RPMI8226 (cell line): ENCODE results near the gene CCDC8.
"Not testable (repeated sequence)": the region's sequence is repeated elsewhere in the genome, so short reads cannot be mapped to it uniquely, and the experiment has no call there.

Experiments used
- DNase-seq: peaks from one replicate; pipeline ENCODE4 v3.0.0-alpha.2; 2015

Gene CCDC8

DNA sequence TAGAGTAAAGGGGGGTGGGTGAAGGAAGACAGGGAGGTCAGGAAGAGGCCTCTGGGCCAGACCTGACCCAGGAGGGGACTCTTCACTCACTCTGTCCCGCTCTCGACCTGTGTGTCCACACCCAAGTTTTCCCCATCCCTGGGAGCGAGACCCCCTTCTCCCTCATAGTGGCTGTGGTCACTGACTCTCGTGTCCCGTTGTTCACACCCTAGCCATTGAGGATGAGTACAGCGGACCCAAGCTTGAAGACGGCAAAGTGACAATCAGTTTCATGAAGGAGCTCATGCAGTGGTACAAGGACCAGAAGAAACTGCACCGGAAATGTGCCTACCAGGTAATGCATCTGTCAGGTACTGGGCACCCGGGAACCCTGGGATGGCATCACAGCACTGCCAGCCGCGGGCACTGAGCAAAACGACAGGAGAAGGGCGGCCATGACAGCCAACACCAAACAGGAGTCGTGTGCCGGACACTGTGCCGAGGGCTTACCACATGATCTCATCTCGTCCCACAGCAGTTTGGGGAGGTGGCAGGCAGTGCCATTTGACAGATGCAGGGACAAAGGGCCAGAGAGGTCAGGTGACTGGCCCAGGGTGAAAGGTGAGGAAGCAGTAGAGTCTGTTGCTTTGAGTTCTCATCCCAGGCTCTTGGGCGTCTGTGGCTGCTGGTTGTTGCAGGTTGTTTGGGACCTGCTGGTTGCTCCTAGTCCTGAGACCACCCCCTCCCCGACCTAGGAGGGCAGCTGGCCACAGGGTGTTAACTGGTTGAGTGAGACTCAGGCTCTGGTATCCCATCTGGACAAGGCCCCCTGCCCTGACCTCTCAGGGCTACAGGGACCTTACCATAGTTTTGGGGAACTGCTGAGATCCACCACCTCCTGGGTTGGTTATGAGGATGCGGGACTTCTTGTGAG lies 36.9 kb downstream of the CCDC8 start:
- DNase-seq: no peak

DNA sequence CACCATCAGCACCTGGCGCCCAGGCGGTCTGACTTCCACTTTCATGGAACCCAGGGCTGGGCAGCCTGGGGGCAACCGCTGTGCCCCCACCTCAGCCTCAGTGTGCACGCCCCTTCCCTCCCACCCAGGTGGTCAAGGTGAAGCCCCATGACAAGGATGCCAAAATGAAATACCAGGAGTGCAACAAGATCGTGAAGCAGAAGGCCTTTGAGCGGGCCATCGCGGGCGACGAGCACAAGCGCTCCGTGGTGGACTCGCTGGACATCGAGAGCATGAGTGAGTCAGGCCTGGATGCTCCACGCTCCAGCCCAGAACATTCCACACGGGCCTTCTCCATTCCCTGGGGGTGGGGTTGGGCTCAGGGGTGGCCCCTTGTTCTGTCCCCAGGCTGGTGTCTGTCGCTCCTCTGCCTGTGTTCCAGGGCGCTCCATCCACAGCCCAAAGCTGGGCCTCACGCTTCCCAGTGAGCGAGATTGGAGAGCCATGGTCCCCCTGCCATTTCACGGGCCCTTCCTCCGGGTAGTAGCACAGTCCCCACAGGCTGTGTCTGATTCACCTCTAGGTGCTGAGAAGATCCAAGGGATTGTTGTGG lies 37.8 kb downstream of the CCDC8 start:
- not testable (repeated sequence) for DNase-seq

DNA sequence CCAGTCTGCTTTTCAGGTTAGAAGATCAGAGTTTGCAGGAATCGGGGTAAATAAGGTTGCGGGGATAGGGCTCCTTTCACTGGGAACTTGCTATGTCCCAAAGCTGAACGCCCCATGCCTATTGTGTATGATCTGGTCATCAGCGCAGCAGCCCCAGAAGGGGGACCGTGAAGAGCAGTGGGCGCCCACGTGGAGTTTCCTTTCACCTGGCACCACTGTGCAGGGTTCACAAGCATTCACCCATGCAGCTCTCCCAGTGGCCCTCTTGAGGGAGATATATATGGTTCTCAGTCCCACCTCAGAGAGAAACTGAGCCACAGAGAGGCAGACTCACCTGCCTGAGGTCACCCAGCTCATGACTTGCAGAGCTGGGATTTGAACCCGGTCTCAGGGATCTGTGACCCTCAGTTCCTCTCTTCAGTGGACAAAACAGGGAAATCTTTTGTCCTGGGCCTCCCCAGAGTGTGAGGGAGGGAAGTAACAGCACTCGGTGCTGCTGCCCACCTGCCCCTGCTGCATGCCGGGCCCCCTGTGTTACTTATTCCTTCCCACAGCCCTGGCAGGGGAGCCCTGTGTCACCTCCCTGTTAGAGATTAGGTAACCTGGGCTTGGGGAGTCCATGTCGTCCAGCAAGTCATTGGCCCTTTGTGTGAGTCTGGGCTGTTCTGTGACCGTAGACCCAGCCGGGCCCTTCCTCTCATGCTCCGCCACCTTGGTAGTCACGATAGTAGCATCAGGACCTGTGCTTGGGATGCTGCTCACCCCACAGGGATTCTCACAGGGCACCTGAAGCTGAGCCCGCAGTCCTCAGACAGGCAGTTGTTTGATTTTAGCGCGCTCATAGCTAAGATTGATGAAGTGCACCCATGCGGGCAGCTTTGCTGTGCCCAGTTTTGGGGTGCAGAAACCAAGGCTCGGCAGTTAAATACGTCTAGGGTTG lies 38.6 kb downstream of the CCDC8 start:
- DNase-seq: no peak

DNA sequence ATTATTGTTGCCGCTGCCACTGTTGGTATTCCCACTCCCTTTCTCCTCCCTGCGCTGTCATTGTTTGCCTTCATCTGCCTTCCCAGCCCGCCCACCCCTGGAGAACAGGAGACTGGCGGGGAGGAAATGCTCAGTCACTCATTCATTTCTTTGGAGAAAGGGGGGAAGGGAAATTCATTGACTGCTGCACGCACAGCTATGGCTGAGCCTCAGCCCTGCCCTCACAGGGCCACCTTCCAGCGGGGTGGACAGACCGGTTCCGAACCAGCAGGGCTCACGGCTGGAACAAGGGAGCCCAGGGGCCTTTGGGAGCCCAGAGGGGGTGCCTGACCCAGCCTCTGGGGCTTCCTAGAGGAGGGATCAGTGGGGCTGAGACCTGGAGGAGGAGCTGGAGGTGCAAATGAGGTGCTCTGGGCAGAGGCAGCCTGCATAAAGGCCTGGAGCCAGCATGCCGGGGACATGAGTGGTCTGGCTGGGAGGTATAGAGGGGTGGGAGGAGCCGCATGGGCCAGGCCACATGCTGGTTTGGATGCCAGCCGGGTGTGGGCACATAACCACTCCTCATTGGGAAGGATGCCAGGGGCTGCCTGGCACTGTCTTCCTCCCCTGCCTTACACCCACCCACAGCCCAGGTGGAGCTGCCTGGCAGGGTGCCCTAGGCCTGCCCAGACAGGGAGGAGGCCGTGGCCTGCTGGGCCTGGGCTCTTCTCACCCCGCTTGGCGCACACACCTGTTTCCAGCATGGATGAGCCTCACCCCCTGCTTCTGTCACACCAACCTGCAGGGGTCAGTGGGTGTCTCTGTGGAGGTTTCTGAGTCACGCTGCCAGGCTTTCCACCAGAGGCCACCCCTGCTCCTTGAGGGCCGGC lies 39.6 kb downstream of the CCDC8 start:
- peak; percentile 98 for DNase-seq

DNA sequence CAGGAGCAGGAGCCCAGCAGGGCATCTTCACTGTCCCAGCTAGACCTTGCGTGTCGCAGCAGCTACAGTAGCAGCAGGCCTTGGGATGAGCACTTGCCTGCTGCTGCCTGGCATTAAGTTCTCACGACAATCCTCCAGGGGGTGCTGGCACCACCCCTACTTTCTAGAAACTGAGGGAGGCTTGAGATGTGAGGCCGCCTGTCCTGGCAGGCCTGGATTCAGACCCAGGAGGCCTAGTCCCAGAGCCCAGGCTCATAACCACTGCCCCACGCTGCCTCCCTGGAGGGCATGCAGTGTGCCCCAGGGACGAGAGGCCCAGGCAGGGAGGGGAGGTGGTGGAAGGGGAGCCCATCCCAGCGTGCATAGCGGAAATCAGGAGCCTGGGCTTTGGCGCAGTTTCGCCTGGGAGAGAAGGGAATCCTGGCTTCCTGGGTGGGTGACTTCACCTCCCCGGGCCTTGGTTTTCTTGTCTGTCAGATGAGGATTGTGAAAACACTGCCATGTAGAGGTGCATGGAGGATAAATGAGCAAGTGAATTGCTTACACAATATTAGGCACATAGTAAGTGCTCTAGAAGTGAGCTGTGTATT lies 40.4 kb downstream of the CCDC8 start:
- DNase-seq: no peak

DNA sequence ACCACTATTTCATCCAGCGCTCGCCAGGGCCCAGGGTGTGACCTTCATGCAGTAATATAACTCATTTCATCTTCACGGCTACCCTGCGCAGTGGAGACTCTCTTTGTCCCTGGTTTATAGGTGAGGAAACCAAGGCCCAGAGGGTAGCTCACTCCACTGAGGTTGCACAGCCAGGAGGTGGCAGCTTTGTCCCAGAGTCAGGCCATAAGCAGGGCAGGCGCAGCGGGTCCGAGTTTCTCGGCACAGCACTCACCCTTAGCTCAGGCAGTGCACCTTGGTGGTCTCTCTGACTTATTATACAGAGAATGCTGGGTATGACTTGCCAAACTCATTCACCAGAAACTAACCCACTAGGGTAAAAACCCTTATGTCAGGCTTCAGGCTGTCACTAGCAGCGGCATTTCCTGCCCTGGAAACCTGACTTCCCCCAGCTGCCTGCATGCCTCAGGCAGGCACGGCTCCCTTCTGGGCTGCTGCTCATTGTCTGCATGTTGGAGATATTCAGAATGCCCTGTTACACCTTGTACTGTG lies 41.9 kb downstream of the CCDC8 start:
- DNase-seq: no peak

DNA sequence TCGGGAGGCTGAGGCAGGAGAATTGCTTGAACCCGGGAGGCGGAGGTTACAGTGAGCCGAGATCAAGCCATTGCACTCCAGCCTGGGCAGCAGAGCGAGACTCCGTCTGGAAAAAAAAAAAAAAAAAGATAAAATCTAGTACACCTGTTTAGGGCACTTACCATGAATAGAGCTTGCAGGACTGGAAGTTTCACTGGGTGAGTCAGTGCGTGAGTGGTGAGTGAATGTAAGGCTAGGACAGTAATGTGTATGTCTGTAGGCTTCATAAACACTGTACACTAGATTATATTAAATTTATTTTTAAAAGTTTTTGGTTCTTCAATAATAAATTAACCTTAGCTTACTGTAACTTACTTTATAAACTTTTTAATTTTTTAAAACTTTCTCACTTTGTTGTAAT lies 43.5 kb downstream of the CCDC8 start:
- DNase-seq: no peak

DNA sequence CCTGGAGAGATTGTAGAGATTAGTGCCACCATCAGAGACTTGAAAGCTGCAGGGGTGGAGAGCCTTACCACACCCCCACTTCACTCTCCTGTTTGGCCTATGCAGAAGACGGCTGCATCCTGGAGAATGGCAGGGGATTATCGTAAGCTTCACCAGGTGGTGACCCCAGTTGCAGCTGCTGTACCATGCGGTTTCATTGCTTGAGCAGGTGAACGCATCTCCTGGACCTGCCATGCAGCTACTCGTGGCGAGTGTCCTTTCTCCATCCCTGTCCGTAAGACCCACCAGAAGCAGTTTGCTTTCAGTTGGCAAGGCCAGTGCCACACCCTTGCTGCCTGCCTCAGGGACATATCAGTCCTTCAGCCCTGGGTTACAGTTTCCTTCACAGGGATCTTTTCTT lies 45.2 kb downstream of the CCDC8 start:
- no peak for DNase-seq

DNA sequence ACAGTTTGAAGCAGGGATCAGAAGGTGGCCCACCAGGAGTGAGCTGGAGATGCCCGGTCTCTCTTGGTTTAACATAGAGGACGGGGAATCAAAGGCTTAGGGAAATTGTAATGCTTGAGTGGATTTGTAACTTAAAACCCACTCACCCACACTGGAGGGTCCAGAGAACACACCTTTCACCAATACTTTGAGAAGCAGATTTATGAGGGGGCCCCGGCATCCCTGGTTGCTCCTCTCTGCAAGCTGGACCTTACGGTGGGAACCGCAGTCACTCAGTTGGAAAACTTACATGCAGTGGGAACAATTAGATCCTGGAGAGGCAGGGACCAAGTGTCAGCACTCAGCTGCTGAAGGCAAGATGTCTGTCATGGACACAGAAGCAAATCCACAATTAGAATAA lies 45.9 kb downstream of the CCDC8 start:
- no peak for DNase-seq

DNA sequence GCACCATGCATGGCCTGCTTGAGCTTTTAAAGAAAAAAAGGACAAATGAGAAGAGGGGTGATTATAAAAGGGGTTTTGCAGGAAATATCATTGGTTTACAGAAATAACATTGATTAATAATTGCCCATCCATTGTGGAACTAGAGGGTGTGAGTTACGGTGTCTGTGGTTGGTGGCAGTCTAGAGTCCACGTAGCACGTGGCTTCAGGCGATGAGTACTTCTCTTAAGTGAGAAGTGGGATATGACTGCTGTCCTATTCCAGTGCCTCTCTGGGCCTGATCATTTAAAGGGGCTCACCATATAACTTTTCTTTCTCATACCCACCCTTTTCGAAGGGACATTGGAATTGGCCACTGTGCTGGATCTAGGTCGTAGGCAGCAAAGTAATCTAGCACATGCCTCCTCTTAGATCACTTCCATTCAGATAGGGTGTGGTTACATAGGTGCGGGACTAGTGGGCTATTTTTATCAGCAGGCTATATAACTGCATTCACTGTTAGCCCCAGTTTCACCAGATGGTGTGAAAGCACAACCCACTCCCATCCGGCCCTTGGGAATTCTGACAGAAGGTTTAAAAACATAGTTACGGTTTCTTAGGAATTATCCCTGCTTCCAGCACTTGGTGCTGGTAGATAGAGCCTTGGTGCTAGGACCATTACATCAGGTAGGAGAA lies 46.6 kb downstream of the CCDC8 start:
- no peak for DNase-seq

DNA sequence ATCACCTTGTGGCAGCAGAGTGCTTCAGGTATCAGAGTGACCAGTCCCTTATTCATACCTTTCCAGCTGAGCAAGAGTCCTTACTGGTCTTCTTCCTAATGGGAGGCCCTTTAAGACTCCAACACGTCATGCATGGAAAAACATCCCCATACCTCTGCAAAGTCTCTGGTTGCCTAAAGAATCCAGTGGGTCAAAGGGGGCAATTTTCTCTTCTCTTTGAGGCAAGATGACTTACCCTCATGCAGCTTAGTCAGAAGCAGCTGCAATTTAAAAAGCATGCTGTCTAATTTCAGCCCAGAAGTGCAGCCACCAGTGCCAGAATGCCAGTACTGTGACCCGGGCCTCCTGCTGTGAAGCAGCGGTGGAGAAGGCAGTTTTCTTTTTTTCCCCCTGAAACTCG lies 47.8 kb downstream of the CCDC8 start:
- no peak for DNase-seq

DNA sequence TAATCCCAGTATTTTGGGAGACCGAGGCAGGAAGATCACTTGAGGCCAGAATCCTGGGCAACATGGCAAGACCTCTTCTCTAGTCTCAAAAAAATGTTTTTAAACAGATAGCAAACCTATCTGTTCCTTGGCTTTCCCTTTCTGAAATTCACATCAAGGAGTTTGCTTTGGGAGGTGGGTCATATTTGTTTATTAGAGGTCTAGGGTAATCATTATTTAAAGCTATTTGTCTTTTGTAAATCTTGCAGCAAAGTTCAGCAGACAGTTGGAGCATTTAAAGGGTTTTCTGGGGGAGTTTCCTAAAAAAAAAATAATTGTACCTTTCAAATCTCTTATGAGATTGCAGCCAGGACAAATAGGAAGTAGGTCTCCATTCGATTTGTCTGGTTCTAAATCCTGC lies 49.0 kb downstream of the CCDC8 start:
- no peak for DNase-seq

DNA sequence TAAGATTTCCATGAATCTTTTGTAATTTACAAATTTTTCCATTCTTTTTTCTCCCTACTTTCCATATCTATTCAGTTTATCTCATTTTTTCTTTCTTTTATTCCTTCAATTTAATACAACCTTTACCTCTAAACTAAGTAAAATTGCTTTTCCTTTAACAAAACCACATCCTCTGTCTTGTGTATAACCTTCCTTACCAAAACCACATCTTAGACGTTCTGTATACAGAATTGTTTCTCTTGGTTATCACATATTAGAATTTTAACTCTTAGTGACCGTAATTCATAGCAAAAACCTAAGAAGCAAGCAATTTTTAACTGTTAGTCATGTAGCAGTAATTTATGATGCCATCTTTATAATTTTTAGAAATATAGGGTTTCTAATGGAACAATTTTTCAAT lies 51.4 kb downstream of the CCDC8 start:
- DNase-seq: no peak
